DOHH2 (cell line): ENCODE measurements around the gene KLHL15.

Experiments used
- CTCF ChIP-seq: fragments of 200-600 bp; sonication (generic); IDR thresholded peaks from one replicate; pipeline ENCODE4 v1.5.1; 2014; ENCODE audit warnings: antibody characterized with exemption, mild to moderate bottlenecking, low read depth, low read length; ENCODE audit not compliant: poor library complexity, severe bottlenecking
- EZH2phosphoT487 ChIP-seq: fragments of 200-600 bp; sonication (generic); IDR thresholded peaks from 2 replicates; pipeline ENCODE4 v1.6.1; 2017; ENCODE audit warnings: borderline replicate concordance, mild to moderate bottlenecking, antibody characterized with exemption, low read length, moderate library complexity, mixed read lengths

GRCh38 chrX:24017674-24018073 is 9.3 kb downstream of the KLHL15 start:
- TF ChIP-seq CTCF (no peak), EZH2phosphoT487 (no peak)
